GM18498 (cell line): ENCODE measurements around the gene SSBP2.
"Not testable (repeated sequence)": the region's sequence is repeated elsewhere in the genome, so short reads cannot be mapped to it uniquely, and the experiment has no call there.

Experiments used
- ATAC-seq: cut with Tn5 transposase; IDR thresholded peaks from one replicate; pipeline ENCODE4 v1.9.1; 2021; ENCODE audit warnings: mild to moderate bottlenecking, moderate library complexity; ENCODE audit not compliant: unreplicated experiment

The SSBP2 gene

GRCh38 chr5:81537905-81538547, 212.9 kb downstream of the SSBP2 start:
- no peak for ATAC-seq

GRCh38 chr5:81534441-81534840, 216.5 kb downstream of the SSBP2 start:
- no peak for ATAC-seq

GRCh38 chr5:81533629-81534405, 217.1 kb downstream of the SSBP2 start:
- ATAC-seq, result no peak

- ATAC-seq, result no peak
Measured at GRCh38 chr5:81530919-81531318, 220.0 kb downstream of the SSBP2 start.

GRCh38 chr5:81525690-81526089, 225.2 kb downstream of the SSBP2 start:
- ATAC-seq, result no peak

GRCh38 chr5:81524015-81524414, 226.9 kb downstream of the SSBP2 start:
- no peak for ATAC-seq

- no peak for ATAC-seq
Measured at GRCh38 chr5:81522571-81522970, 228.3 kb downstream of the SSBP2 start.

- ATAC-seq, result no peak
Measured at GRCh38 chr5:81520769-81521168, 230.1 kb downstream of the SSBP2 start.

GRCh38 chr5:81519217-81519905, 231.5 kb downstream of the SSBP2 start:
- no peak for ATAC-seq

- no peak for ATAC-seq
Measured at GRCh38 chr5:81517462-81517861, 233.4 kb downstream of the SSBP2 start.

GRCh38 chr5:81516091-81516490, 234.8 kb downstream of the SSBP2 start:
- ATAC-seq, result no peak

- no peak for ATAC-seq
Measured at GRCh38 chr5:81513982-81514381, 236.9 kb downstream of the SSBP2 start.

GRCh38 chr5:81513473-81513872, 237.4 kb downstream of the SSBP2 start:
- no peak for ATAC-seq

- ATAC-seq, result peak; percentile 99
Measured at GRCh38 chr5:81506900-81507588, 243.9 kb downstream of the SSBP2 start.

- no peak for ATAC-seq
Measured at GRCh38 chr5:81506378-81506777, 244.5 kb downstream of the SSBP2 start.

GRCh38 chr5:81505672-81506071, 245.2 kb downstream of the SSBP2 start:
- no peak for ATAC-seq

GRCh38 chr5:81503602-81504001, 247.3 kb downstream of the SSBP2 start:
- not testable (repeated sequence) for ATAC-seq

GRCh38 chr5:81495286-81495685, 255.6 kb downstream of the SSBP2 start:
- no peak for ATAC-seq

GRCh38 chr5:81488862-81489261, 262.0 kb downstream of the SSBP2 start:
- no peak for ATAC-seq

GRCh38 chr5:81486711-81487110, 264.2 kb downstream of the SSBP2 start:
- ATAC-seq, result no peak

- ATAC-seq, result no peak
Measured at GRCh38 chr5:81482595-81482994, 268.3 kb downstream of the SSBP2 start.
